GF-D8 (cell line): ENCODE results near the gene PUM1.
"Not testable (repeated sequence)": the region's sequence is repeated elsewhere in the genome, so short reads cannot be mapped to it uniquely, and the experiment has no call there.

Source experiments
- DNase-seq: peaks from one replicate; lab custom pipeline; 2025; lab: John Stamatoyannopoulos, UW

Gene PUM1

DNA sequence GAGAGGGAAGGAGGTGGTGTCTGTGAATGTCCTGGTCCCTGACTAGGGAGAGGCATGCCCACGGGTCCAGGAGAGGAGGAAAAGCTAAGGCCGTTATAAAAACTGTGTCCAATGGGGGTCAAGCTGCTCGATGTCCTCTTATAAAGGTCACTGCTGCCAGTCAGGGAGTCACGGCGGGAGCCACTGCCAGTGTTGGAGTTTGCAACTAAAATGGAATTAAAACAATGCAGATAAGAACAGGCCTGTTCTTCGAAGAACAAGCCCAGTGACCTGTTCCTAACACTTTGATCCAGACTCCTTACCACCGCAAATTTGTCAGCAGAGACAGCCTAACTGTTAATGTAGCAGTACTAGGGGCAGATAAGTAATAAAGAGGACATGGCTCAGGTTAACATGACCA, 100.8 kb downstream of the PUM1 start:
- no peak for DNase-seq

DNA sequence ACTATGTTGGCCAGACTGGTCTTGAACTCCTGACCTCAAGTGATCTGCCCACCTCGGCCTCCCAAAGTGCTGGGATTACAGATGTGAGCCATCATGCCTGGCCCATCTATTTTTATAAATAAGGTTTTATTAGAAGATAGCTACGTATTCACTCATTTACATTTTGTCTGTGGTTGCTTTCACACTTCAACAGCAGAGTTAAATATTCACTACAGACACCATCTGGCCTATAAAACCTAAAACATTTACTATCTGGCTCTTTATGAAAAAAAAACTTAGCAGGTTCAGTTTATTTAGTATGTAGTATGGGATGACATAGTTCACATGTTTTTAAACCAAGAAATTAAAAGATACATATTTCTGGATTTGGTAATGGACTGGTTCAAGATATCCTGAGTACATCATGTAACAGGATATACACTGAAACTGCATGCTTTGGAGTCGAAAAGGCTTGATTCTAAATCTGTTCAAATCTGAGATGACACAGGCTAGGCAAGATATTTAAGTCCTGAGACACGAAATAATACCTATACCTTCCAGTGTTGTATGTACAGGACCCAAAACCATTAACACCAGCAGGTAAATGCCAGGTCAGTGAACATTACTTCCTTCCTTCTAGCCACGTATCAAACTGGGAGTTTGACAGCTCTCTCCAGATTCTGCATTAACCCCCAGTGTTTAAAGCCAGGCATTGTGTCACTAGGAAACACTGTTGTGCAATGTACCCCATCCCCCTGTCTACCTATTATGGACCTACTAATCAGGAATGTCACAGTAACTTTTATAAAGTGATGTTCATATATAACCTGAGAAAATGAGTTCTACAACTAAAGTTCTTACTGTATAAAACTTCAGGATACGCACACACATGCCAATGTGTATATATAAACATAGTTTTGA, 102.7 kb downstream of the PUM1 start:
- no peak for DNase-seq

DNA sequence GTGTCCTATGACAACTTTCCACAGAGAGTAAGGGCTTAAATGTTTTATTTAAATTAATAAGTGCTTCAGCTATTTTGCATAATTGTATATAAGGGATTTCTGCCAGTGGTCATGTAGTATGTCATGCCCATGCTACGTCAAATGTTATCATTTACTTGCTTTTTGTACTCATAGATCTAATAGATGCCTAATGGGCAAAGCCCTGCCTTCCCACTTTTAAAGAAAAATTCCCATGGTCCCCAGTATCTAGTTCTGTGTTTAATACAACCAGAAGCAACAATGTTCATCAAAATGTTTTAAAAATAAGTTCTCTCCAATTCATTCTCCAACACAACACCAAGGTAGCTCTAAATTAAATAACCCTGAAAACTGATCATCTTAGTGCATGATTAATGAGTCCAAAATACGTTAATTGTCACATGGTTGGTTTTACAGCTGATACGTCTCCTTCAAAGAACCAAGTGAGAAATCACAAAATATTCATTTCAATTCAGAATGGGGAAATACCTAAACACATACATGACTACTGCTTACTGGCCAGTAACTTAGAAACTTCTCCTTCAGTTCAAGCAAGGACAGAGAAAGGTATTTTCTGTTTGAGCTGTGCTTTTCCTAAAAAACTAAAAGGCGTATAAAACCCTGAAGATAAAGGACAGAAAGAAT, 107.8 kb downstream of the PUM1 start:
- DNase-seq = no peak

DNA sequence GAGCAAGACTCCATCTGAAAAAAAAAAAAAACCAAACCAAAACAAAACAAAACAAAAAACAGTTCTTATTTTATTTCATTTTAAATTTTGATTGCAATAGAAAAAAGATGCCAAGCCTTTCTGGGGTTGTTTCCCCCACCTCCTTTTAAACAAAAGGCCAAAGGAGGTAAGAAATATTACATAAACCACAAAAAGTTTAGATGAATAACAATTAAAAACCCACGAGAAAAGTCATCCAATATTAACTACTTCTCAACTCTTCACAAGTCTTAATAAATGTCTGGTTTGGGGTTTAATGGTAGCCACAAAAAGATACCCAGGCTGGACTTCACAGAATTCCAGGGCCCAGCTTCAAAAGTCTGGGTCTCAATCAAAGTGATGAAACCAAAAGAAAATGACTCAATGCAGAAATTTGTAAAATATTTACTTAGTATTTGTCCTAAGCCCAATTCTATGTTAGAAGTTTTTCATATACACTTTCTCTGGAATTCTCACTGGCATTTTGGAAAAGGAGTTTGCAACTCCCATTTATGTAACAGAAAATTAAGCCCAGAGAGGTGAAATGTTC, 110.0 kb downstream of the PUM1 start:
- DNase-seq = no peak

DNA sequence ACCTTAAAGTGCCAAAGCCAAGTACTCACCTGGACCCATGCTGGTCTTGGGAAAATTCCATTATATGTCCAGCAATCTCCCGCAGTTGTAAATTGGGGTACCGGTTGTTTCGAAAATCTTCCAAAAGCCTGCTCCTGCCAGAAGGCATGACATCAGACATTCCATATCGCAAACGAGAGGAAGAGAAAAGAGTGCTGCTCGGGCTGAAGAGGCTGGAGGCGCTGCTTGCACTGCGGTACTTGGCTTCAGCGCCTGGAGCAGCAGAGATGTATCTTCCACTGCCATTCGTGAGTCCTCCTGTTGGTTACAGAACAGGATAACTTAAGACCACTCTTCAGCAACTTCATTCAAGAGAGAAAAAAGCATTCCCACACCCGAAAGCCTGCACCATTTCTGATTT, 111.8 kb downstream of the PUM1 start:
- DNase-seq = no peak

DNA sequence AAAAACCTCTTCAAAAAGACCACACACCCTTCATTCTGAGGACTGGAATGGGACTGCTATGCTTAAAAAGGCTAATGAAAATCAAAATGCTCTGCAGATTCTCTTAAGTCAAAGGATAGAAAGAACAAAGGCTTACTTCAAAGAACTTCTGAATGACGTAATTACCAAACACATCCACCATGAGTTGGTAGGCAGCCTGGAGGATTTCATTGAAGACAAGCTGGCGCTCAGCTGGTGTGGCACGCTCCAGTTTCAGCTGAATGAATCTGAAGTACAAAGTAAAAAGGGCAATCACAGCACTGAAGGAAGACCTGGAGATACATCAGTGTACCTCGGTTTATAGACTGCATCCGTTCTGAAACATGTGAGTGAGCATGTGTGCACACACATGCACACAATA, 113.4 kb downstream of the PUM1 start:
- no peak for DNase-seq

DNA sequence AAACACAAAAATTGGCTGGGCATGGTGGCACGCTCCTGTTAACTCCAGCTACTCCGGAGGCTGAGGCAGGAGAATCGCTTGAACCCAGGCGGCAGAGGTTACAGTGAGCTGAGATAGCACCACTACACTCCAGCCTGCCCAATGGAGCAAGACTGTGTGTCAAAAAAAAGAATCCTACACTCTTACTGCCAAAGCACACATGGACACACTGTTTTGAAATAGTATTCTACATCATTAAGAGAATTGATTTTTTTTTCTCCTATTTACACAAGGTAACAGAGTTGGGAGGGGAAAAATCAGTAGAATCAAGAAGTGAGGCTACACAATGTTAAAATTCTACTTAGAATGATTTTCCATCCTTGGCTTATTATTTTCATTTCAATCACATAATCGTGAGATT, 114.8 kb downstream of the PUM1 start:
- DNase-seq = no peak

DNA sequence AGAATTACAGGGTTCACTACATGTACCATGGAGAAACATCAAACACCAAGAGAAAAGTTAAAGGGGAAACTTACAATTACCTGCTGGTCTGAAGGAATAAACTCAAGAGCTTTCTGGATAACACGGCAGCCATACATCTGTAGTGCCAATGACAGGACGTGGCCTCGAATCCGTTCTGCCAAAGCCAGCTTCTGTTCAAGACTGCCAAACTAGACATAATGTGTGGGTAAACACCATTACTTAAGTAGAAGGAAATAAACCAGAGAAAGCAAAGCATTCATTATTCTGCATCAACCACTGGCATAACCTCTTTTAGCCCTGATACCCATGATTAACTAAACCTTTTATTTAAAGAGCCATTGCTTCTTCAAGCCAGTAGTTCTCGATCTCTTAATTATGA, 115.5 kb downstream of the PUM1 start:
- DNase-seq = no peak

DNA sequence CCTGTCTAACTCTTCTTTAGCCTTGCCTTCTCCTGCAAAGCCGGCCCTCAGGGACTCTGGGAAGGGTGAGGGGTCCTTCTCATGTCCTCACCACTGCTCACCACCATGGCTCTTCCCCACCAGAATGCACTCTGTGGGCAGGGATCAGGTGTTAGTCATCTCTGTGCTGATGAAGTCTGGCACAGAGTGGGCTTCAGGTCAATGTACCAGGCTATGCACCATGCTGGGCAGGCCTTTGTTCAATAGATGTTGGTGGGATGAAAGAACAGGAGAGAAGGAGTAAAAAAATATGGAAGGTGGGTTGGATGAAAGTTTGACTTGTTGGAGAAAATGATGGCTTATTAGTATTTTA, 116.1 kb downstream of the PUM1 start:
- DNase-seq = not testable (repeated sequence)

DNA sequence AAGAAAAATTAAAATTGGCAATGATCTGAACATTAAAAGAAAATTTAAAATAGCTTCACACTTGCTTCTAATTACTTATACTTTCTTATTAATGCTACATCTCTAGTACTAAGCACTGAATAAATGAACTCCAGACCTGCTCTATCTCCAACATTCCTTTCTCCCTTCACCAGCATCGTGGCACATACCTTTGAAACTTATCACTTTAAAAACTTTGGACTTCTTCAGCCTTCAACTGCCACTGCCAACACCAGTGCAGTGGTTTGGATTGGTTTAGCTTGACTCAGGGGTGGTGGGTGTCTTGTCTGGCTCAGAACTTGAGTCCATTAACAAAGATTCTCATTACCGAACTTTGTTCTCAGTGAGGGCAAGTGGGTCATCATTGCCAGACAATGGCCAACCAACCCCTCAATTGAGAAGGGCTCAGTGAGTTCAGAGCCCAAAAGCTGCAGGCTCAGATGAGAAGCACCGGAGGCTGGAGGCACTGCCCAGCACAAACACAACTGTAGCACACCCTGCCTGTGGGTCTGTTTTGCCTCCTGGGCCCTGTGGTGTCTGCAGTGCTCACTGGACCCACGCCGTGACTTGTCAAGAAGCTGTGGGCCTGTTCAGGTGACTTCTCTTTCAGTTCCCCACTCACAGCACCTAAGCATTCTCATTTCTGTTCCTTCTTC, 116.6 kb downstream of the PUM1 start:
- not testable (repeated sequence) for DNase-seq

DNA sequence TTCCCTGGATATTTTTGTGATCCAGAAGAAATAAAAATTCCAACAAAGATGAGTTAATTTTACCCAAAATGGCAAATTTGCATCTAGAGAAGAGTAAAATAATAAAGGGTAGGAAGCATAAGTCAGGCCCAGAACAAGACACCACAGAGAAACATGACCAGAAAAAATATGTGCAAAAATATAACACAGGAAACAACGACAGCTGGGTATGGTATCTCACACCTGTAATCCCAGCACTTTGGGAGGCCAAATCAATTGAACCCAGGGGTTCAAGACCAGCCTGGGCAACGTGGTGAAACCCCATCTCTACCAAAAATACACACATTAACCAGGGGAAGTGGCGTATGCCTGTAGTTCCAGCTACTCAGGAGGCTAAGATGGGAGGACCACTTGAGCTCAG, 117.2 kb downstream of the PUM1 start:
- no peak for DNase-seq

DNA sequence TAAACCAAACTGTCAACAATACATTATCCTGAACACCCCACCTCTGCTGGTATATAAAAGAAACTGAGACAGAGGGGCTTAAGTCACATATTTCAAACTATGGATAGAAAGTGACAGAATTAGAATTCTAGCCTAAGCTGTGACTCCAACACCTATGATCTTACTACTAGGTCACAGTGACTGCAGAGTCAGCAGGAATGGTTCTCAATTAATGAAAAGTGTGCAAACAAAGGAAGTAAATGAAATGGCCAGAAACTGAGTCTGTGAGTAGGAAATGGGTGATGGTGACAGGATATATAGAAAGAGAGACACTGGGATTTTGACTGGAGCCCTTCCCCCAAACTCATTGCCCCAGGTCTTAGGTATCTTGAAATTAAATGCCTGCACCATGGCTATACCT, 118.3 kb downstream of the PUM1 start:
- DNase-seq = no peak

DNA sequence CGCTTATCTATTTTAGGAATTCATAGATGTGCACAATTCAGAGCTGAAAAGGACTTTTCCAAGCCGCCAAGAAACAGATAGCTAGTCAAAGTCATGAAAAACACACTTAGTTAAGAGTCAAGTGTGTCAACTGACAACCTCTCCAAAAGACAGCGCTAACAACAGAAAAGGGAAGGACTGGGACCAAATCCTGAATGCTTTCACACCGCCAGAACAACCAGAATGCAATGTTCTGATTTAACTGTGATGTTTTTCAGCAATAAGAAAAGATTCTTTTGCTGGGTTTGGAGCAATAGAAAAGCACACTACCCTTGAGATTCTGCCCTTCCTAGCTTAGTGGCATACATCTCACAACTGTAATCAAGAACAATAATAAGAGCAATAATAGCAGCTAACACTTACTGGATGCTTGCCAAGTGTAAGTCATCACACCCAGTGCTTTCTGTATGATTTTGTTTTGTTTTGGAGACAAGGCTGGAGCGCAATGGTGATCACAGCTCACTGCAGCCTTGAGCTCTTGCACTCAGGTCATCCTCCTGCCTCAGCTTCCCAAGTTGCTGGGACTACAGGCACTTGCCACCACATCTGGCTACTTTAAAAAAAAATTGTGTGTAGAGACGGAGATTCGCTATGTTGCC, 123.1 kb downstream of the PUM1 start:
- no peak for DNase-seq

DNA sequence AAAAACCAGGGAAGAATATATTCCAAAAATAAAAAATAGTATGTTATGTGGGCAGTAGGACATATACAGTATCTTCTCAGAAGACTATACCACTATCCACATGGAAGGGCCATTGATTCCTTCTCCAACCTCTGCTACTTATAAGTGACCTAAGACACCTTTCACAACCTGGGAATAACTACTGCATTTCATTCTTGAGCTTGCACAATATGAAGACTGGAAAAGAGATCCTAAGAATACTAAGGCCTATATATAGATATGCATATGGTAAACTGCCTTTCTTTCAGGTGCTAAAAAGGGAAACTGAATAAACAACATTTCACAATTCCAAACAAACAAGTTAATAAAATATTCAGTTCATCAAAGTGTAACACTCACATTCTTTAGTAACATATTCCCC, 125.0 kb downstream of the PUM1 start:
- DNase-seq = no peak

DNA sequence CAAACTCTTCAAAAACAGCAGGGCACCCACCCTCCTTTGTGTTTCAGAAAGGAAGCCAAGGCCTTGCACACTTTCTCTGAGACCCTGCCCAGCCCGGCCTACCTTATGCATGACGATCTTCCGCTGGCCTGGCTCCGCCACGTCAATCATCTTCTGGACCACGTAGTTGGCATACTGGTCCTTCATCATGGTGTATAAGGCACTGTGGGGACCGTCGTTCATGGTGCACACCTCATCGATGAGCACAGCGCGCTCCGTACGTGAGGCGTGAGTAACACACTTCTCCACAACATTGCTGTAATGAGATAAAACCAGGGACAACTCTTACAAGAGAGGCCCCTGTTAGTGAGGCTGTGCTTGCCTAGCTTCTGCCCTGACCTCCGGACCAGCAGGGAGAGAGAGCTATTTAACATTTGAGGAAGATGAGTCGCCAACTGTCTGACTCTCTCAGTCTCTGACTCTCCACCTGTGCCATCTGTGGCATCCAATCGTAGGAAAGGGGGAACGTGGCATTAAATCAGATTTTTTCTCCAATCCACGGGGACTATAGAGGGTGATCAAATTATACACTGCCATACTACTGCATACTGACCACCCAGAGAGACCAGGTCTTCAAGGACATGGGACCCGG, 128.9 kb downstream of the PUM1 start:
- DNase-seq = no peak

DNA sequence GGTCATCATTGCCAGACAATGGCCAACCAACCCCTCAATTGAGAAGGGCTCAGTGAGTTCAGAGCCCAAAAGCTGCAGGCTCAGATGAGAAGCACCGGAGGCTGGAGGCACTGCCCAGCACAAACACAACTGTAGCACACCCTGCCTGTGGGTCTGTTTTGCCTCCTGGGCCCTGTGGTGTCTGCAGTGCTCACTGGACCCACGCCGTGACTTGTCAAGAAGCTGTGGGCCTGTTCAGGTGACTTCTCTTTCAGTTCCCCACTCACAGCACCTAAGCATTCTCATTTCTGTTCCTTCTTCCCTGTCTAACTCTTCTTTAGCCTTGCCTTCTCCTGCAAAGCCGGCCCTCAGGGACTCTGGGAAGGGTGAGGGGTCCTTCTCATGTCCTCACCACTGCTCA, 129.8 kb downstream of the PUM1 start:
- DNase-seq = not testable (repeated sequence)

DNA sequence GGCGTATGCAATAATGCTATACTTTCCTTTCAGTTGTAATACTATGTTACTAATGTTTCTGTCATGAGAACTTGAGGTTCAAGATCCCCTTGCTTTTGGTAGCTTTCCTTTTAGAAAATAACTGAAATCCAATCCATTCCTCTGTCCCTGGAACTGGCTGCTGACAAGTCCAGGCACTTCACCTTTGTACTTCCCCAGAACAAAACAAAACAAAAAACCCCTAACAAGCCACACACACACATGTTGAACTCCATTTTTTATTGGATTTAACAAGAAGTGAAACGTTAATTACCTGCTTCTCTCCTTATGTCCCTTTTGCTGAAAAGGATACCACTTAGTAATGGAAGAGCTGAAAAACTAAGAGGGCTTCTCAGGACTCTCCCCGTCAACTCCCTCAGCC, 130.9 kb downstream of the PUM1 start:
- DNase-seq = no peak

DNA sequence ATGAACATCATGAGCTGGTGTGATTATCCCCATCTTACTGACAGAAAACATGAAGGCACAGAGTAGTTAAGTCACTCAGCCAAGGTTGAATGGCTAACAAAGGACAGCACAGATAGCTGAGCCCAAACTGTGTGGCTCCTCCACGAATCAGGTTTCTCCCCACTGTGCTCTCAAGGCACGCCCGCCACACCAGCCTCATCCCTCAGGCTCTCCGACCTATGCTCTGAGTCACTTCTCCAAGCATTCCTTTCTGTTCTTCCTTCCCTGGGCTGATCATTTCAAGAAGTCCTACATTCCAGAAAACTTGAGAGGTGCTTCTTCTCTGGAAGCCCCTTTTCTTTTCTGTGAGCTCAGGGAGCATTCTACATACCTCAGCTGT, 131.7 kb downstream of the PUM1 start:
- no peak for DNase-seq

DNA sequence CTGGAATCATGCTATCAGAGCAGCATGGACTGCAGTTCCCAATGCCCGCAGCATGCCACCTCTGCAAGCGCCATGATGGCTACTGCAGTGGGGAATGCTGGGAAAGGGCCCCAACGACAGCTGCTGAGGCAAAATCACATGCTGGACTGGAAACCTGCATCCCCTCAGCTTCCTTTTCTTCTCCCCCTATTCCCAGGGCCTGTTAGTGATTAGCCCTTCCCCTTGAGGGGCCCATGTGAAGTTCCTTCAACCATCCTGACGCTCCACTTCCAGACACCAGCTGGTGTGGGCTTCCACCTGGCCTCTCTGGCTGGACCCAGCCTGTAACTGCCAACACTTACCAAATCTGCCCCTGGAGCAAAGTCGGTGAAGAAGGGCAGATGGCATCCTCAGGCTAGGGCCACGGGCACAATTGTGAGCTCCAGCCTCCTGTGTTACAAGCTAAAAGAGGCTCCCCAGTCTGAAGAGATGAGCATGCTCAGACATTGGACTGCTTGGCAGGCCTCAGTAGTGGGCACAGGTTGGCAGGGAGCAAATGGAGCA, 134.8 kb downstream of the PUM1 start:
- no peak for DNase-seq

DNA sequence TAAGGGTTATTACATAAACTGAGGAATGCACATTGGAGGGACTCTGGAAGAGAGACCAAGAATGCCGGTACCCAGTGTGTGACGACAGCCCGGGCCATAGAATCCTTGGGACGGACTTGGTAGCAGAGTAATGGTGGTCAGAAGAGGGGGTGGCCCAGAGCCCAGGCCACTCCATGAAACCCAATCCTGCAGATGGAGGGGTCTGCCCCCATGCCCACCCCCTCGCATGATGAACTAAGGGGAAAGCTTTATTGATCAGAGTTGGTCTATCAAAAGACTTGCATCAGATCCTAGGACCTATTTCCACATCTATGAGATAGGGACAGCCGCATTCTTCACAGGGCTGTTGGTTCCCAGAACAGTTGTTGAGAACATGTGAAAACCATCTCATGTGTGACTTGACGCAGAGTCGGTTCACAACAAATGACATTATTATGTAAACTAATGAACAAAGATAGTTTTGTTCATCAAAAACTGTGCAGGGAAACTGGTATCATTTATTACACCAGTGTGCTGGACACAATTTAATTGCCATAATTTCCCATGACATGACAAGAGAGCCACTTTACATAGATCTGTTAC, 135.5 kb downstream of the PUM1 start:
- no peak for DNase-seq
